ENCODE results near the gene GARIN5B.

Gene GARIN5B

DNA sequence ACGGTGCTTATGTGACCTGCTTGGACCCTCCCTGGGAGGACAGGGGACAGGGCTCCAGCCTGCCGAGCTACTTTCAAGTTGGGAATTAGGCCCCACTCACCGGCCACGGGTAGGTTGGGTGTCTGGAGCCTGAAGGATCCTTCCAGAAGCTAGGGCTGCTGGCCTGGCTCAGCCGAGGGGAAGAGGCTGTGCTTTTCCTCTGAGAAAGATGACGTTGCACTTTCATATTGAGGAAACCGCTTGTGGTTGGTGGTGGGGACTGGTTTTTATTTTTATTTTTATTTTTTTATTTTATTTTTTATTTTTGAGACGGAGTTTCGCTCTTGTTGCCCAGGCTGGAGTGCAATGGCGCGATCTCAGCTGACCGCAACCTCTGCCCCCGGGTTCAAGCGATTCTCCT lies 37.9 kb downstream of the GARIN5B start, which contains the start of gene TMEM150B:
Gene TMEM150B (minus strand): TSS at position 170 of the 400 bp plus-strand sequence. CDS start 4,305 bp downstream, outside the sequence.
- no peak for DNase-seq (ENCODE audit: low read depth)
- no peak within 1 kb of the TSS for H3K4me3 ChIP-seq (ENCODE audit: low read length)
- TF ChIP-seq, protein P1, sequence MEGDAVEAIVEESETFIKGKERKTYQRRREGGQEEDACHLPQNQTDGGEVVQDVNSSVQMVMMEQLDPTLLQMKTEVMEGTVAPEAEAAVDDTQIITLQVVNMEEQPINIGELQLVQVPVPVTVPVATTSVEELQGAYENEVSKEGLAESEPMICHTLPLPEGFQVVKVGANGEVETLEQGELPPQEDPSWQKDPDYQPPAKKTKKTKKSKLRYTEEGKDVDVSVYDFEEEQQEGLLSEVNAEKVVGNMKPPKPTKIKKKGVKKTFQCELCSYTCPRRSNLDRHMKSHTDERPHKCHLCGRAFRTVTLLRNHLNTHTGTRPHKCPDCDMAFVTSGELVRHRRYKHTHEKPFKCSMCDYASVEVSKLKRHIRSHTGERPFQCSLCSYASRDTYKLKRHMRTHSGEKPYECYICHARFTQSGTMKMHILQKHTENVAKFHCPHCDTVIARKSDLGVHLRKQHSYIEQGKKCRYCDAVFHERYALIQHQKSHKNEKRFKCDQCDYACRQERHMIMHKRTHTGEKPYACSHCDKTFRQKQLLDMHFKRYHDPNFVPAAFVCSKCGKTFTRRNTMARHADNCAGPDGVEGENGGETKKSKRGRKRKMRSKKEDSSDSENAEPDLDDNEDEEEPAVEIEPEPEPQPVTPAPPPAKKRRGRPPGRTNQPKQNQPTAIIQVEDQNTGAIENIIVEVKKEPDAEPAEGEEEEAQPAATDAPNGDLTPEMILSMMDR (IDR thresholded peaks at IDR 0.05; ENCODE audit: insufficient read depth, low read depth, low read length, missing control alignments), result no peak

DNA sequence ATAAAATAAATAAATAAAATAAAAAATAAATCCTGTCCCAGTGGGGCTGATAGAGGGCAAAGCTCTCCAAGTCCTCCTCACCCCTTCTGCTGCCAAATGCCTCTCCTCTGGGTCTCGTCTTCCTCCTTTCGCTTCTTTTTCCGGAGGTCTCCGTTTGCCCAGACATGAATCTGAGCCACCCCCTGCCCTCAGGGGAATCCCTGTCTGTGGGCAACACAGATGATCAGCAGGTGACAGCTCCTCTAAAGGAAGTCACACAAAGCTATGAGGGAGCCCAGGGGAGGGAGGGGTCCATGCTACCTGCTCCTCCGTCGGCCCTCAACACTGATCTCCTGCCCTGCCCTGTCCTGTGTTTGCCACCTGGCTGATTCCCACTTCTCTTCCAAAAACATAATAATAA lies 38.4 kb downstream of the GARIN5B start:
- H3K4me3 ChIP-seq (ENCODE audit: low read length), result no peak overlapping the region
- TF ChIP-seq, protein P1 (IDR thresholded peaks at IDR 0.05; ENCODE audit: insufficient read depth, low read depth, low read length, missing control alignments), result no peak
- DNase-seq (ENCODE audit: low read depth), result no peak

DNA sequence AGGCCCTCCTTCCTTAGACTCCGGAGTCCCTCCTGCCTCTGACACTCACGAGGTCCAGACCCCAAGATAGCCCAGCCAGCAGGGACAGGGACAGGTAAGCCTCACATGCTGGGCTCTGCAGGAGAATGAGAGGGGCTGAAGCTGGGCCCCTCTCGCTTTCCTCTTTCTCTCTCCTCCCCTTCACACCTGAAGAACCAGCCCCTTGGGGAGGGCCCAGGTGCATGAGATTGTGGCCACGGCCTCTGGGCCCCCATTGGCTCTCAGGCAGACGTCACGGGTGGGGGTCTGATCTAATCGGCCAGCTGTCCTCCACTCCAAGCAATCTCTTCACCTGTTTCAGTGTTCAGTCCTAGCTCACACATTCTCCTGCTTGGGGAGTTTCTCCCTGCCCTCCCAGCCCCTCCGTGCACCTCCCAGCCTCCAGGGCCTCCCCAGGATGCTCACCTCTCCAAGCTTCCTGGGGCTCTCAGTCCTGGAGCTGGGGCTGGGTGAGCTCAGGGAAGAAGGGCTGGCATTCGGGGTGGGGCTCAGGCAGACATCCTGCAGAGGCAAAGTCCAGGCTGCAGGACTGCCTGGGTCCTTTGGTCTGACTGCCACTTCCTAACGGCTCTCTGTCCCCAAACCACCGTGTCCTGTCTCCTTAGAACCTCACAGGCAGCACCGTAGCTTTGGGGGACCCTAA lies 40.7 kb downstream of the GARIN5B start:
- TF ChIP-seq, protein P1 (IDR thresholded peaks at IDR 0.05; ENCODE audit: insufficient read depth, low read depth, low read length, missing control alignments), result no peak
- DNase-seq (ENCODE audit: low read depth), result no peak
- no peak overlapping the region for H3K4me3 ChIP-seq (ENCODE audit: low read length)

DNA sequence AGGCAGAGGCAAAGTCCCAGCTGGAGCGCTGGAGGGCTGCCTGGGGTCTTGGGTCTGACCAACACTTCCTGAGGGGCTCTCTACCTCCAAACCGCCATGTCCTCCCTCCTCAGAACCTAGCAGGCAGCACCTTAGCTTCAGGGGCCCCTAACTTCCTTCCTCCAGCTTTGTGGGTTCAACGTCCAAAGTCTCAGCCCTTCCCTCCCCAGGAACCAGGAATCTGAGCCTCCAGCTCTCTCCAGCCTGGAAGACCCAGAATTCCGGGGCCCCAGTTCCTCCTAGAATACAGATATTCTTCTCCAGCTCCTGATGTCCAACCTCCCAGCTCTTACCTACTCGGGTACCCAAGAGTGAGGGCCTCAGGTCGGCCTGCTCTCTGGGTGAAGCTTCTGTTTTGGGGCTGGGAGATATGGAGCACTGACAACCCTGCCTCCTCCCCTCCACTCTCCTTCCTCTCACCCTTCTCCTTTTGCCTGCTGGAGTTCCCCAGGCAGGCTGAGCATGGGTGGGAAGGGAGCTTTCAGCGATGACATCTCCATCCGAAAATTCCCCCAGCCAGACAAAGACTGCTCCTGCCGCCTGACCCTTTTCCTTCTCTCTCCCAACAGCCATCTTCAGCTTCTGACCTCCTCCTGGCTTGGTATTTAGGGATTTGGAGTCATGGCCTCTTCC lies 41.5 kb downstream of the GARIN5B start:
- no peak for DNase-seq (ENCODE audit: low read depth)
- TF ChIP-seq, protein P1 (IDR thresholded peaks at IDR 0.05; ENCODE audit: insufficient read depth, low read depth, low read length, missing control alignments), result no peak
- no peak overlapping the region for H3K4me3 ChIP-seq (ENCODE audit: low read length)

DNA sequence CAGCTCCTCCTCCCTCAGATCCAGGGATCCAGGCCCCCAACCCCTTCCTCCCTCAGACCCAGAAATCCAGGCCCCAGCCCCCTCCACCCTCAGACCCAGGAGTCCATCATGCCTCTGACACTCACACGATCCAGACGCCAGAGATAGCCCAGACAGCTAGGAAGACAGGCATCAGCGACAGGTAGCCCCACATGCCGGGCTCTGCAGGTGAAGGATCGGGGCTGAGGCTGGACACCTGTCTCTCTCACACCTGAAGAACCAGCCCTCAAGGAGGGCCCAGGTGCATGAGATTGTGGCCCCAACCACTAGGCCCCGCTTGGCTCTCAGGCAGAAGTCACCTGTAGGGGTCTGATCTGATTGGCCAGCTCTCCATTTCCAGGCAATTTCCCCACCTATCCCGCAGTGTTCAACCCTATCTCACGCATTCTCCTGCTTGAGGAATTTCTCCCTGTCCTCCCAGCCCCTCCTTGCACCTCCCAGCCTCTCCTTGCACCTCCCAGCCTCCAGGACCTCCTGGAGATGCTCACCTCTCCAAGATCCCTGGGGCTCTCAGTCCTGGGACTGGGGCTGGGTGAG lies 42.1 kb downstream of the GARIN5B start:
- TF ChIP-seq, protein P1 (IDR thresholded peaks at IDR 0.05; ENCODE audit: insufficient read depth, low read depth, low read length, missing control alignments), result no peak

DNA sequence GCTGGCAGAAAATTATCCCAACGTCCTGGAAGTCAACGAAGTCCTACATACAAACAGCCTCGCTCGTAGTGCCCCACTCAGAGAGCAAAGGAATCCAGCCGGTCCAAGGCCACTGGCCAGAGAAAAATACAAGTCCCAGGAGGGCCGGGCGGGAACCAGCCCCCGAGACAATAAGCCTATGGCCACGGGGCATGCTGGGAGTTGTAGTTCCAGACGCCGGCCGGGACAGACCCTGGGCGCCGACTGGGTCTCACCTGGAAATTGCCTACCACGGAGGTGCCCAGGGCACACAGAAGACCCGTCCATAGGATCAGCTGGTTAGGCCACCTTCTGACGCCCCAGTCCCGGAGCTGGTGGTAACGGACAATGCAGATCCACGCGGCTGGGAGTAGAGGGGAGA lies 43.3 kb downstream of the GARIN5B start:
- TF ChIP-seq, protein P1 (IDR thresholded peaks at IDR 0.05; ENCODE audit: insufficient read depth, low read depth, low read length, missing control alignments), result no peak
- no peak overlapping the region for H3K4me3 ChIP-seq (ENCODE audit: low read length)
- DNase-seq (ENCODE audit: low read depth), result peak; percentile 22

More for the DNA sequence above, 42.1 kb downstream of the GARIN5B start:
- no peak for DNase-seq (ENCODE audit: low read depth)
- no peak overlapping the region for H3K4me3 ChIP-seq (ENCODE audit: low read length)
